Adrenal gland (tissue), 5 donors: ENCODE results near the gene MAP7.

ENCODE experiments used
- POLR2A ChIP-seq, 2 donors: fragments of 450-650 bp; IDR thresholded peaks; one replicate each; pipeline ENCODE4 v1.6.1; 2017; ENCODE audit warnings: antibody characterized with exemption in 2 of 2, mild to moderate bottlenecking in 2 of 2, moderate library complexity in 1 of 2
- TF ChIP-seq, protein P1 (sequence below), 6 experiments: fragments of 450-650 bp in 4 of 6; fragments of 200-600 bp in 2 of 6; sonication (generic) in 1 of 6; IDR thresholded peaks; 1 replicate in 5 of 6; 2 replicates in 1 of 6; pipeline versions ENCODE4 v1.5.1 to v1.8.0; 2016 to 2021; ENCODE audit warnings: antibody characterized with exemption in 6 of 6, mild to moderate bottlenecking in 2 of 6, moderate library complexity in 1 of 6
- donor health status: DM: no; HTN: no; CAD: no.

DNA sequence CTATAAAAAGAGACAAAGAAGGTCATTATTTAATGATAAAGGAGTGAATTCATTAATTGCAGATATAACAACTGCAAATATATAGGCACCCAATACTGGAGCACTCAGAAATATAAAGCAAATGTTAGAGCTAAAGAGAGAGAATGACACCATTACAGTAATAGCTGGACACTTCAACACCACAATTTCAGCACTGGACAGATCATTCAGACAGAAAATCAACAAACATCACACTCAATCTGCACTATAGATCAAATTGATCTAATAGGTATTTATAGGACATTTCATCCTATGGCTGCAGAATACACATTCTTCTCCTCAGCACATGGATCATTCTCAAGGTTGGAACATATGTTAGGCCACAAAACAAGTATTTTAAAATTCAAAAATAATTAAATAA lies 72.7 kb downstream of the MAP7 start:
- TF ChIP-seq POLR2A (IDR thresholded peaks at IDR 0.05), result no peak
- TF ChIP-seq, protein P1, sequence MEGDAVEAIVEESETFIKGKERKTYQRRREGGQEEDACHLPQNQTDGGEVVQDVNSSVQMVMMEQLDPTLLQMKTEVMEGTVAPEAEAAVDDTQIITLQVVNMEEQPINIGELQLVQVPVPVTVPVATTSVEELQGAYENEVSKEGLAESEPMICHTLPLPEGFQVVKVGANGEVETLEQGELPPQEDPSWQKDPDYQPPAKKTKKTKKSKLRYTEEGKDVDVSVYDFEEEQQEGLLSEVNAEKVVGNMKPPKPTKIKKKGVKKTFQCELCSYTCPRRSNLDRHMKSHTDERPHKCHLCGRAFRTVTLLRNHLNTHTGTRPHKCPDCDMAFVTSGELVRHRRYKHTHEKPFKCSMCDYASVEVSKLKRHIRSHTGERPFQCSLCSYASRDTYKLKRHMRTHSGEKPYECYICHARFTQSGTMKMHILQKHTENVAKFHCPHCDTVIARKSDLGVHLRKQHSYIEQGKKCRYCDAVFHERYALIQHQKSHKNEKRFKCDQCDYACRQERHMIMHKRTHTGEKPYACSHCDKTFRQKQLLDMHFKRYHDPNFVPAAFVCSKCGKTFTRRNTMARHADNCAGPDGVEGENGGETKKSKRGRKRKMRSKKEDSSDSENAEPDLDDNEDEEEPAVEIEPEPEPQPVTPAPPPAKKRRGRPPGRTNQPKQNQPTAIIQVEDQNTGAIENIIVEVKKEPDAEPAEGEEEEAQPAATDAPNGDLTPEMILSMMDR (IDR thresholded peaks at IDR 0.05), result no peak
